WI38 (cell line): ENCODE measurements around the gene DLK2.
A peak's percentile ranks its signal among the peaks of the same experiment; 100 is the strongest.
"Not testable (repeated sequence)": the region's sequence is repeated elsewhere in the genome, so short reads cannot be mapped to it uniquely, and the experiment has no call there.

ENCODE experiments used
- H3K4me3 ChIP-seq: 2 replicates; pipeline ENCODE4 v1.5.1; 2011; ENCODE audit warnings: low read depth, mild to moderate bottlenecking, control low read depth, low read length
- TF ChIP-seq, protein P1 (sequence below): IDR thresholded peaks from 2 replicates; pipeline ENCODE4 v1.5.1; 2012; ENCODE audit warnings: low read depth, mild to moderate bottlenecking, control low read depth, low read length

Gene DLK2

GRCh38 chr6:43461936-43462335, 6.6 kb upstream of the DLK2 start:
- H3K4me3 ChIP-seq = no peak overlapping the region
- TF ChIP-seq, protein P1, sequence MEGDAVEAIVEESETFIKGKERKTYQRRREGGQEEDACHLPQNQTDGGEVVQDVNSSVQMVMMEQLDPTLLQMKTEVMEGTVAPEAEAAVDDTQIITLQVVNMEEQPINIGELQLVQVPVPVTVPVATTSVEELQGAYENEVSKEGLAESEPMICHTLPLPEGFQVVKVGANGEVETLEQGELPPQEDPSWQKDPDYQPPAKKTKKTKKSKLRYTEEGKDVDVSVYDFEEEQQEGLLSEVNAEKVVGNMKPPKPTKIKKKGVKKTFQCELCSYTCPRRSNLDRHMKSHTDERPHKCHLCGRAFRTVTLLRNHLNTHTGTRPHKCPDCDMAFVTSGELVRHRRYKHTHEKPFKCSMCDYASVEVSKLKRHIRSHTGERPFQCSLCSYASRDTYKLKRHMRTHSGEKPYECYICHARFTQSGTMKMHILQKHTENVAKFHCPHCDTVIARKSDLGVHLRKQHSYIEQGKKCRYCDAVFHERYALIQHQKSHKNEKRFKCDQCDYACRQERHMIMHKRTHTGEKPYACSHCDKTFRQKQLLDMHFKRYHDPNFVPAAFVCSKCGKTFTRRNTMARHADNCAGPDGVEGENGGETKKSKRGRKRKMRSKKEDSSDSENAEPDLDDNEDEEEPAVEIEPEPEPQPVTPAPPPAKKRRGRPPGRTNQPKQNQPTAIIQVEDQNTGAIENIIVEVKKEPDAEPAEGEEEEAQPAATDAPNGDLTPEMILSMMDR = no peak

GRCh38 chr6:43460032-43460431, 4.7 kb upstream of the DLK2 start:
- TF ChIP-seq, protein P1 = no peak
- H3K4me3 ChIP-seq = no peak overlapping the region

GRCh38 chr6:43459535-43459934, 4.2 kb upstream of the DLK2 start:
- H3K4me3 ChIP-seq = no peak overlapping the region
- TF ChIP-seq, protein P1 = no peak

DNA sequence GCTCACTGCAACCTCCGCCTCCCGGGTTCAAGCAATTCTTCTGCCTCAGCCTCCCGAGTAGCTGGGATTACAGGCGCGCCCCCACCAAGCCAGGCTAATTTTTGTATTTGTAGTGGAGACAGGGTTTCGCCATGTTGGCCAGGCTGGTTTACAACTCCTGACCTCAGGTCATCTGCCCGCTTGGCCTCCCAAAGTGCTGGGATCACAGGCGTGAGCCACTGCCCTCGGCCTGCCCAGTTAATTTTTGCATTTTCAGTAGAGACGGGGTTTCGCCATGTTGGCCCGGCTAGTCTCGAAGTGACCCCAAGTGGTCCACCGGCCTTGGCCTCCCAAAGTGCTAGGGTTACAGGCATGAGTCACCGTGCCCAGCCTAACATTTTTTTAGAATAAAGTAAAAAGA, 2.8 kb upstream of the DLK2 start:
- not testable (repeated sequence) for H3K4me3 ChIP-seq

DNA sequence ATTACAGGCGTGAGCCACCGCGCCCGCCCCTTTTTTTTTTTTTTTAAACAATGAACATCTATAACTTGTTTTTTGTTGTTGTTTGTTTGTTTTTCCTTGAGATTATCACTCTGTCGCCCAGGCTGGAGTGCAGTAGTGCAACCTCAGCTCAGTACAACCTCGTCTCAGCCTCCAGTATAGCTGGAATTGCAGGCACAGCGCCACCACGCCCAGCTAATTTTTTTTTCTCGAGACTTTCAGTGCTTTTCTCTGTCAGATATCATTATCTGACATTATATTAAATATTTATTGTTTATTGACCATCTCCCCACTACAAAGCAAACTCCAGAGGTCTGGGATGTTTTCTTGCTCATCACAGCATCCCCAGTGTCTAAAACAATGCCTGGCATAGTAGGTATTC, 2.3 kb upstream of the DLK2 start:
- H3K4me3 ChIP-seq = no peak overlapping the region
- TF ChIP-seq, protein P1 = no peak

- TF ChIP-seq, protein P1 = no peak
- peak overlapping the region; percentile 53 for H3K4me3 ChIP-seq
Observed at GRCh38 chr6:43454696-43455530, 435 bp downstream of the DLK2 start.

GRCh38 chr6:43454290-43454695, 1.1 kb downstream of the DLK2 start:
- peak overlapping the region; percentile 53; the same call in 1 of the 2 replicates for H3K4me3 ChIP-seq
- TF ChIP-seq, protein P1 = peak; percentile 97

GRCh38 chr6:43453831-43454230, 1.5 kb downstream of the DLK2 start:
- no peak overlapping the region for H3K4me3 ChIP-seq
- TF ChIP-seq, protein P1 = no peak
